ENCODE data around the gene MRTFA. TPM values are rescaled to one million over a fixed set of nuclear protein-coding genes. Genes with fewer than 3 reads are reported as not detected.
"Not testable (repeated sequence)": the region's sequence is repeated elsewhere in the genome, so short reads cannot be mapped to it uniquely, and the experiment has no call there.

Gene MRTFA
- total RNA-seq, 6 experiments from 2014 or later: 9.3 to 20.6 (median 16.3) TPM

GRCh38 chr22:40507491-40507890 lies 129.0 kb downstream of the MRTFA start:
- Histone ChIP-seq H3K36me3 (no peaks in the 10 kb centered on the region), H3K27me3 (no peaks in the 10 kb centered on the region), H3K4me3 (no peak overlapping the region), H3K4me1 (peaks cover 0 to 30% (median 14%) of the 10 kb centered on the region in 4 donors), H3K27ac (no peak overlapping the region), H3K9me3 (no peaks in the 10 kb centered on the region)
- intact Hi-C loops (cut with DNase I): no loop called here
- DNase-seq (no peak), ATAC-seq (no peak)
- WGBS (ENCODE audit: insufficient coverage, low coverage, low lambda C conversion rate, missing lambda C conversion rate): 97% methylated on average over 6 of the region's 6 CpGs
- no peak for TF ChIP-seq CTCF (IDR thresholded peaks at IDR 0.05)
- TF ChIP-seq POLR2A (IDR thresholded peaks at IDR 0.05): no peak

DNA sequence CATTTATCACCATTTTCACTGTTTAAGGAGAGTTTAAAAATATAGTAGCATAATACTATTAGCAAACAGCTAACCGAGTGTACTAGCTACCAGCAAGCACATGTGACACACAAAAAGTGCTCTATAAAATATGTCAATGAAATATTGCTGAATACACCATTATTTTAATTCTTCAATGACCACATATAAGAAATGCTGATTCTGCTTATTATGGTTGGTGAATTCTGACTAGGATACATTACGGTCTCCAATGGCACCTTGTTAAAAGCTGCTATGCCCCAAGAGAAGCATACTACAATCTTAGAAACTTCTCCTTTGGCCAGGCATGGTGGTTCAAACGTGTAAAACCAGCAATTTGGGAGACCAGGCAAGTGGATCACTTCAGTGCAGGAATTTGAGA lies 129.8 kb downstream of the MRTFA start:
- Histone ChIP-seq H3K9me3 (no peaks in the 10 kb centered on the region), H3K27me3 (no peaks in the 10 kb centered on the region), H3K4me1 (peaks cover 0 to 30% (median 14%) of the 10 kb centered on the region in 4 donors), H3K4me3 (no peak overlapping the region), H3K36me3 (no peaks in the 10 kb centered on the region), H3K27ac (no peak overlapping the region)
- 92% methylated on average over 2 of the region's 3 CpGs for WGBS (ENCODE audit: insufficient coverage, low coverage, low lambda C conversion rate, missing lambda C conversion rate)
- TF ChIP-seq POLR2A (IDR thresholded peaks at IDR 0.05) (no peak), CTCF (IDR thresholded peaks at IDR 0.05) (no peak)
- intact Hi-C loops (cut with DNase I): no loop called here
- ATAC-seq (no peak), DNase-seq (no peak)

DNA sequence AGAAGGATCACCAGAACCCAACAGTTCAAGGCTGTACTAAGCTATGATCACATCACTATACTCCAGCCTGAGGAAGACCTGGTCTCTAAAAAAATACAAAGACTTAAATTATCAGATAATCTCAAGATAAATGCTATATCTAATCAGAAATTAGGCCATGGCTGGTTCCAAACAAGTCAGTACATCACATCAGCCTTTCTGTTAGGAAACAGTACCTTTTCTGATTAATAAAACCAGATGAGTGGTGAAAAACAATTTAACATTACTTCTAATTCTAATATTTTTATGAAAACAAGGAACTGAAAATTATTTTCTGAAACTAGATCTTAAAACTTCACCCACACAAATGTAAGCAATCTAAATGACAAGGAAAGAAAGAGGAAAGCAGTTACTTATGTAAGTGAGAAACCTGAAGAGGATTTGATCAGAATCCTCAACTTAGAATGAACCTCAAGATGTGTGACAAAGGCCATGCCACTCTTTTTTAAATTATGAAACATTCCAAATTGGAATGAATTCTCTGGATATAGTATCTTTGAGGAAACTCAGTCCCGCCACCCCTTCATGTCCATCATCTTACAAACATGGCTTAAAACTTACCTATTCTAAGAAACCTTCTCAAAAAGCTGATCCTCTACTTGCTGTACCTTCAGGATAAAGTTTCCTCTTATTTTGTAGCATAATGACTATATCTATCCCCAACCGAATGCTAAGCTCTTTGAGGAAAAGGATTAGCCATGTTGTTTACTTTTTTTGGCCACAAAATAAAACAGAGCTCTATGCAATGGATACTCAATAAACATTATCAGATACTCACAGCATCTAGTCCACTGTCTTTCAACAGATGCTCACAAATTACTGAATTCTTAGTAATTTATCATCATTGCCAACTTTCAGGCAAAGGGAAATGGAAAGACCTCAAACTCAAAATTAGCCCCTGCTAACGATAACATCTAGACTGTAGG lies 132.0 kb downstream of the MRTFA start:
- Histone ChIP-seq H3K4me1 (peaks cover 0 to 17% (median 8%) of the 10 kb centered on the region in 4 donors), H3K4me3 (no peak overlapping the region), H3K9me3 (no peaks in the 10 kb centered on the region), H3K27ac (no peak overlapping the region), H3K27me3 (no peaks in the 10 kb centered on the region), H3K36me3 (no peaks in the 10 kb centered on the region)
- 61% methylated on average over 3 of the region's 3 CpGs for WGBS (ENCODE audit: insufficient coverage, low coverage, low lambda C conversion rate, missing lambda C conversion rate)
- no peak for ATAC-seq
- TF ChIP-seq POLR2A (IDR thresholded peaks at IDR 0.05): no peak
- TF ChIP-seq CTCF (IDR thresholded peaks at IDR 0.05): no peak
- intact Hi-C loops (cut with DNase I): no loop called here
- DNase-seq: no peak

GRCh38 chr22:40502919-40503318 lies 133.6 kb downstream of the MRTFA start:
- H3K4me1 ChIP-seq: peaks cover 0 to 17% (median 8%) of the 10 kb centered on the region in 4 donors
- no peaks in the 10 kb centered on the region for H3K36me3 ChIP-seq
- DNase-seq (no peak), ATAC-seq (no peak)
- H3K27me3 ChIP-seq: no peaks in the 10 kb centered on the region
- no peaks in the 10 kb centered on the region for H3K9me3 ChIP-seq
- H3K4me3 ChIP-seq: no peak overlapping the region
- intact Hi-C loops (cut with DNase I): no loop called here
- TF ChIP-seq CTCF (IDR thresholded peaks at IDR 0.05) (no peak), POLR2A (IDR thresholded peaks at IDR 0.05) (no peak)
- 83% methylated on average over 1 of the region's 1 CpG for WGBS (ENCODE audit: insufficient coverage, low coverage, low lambda C conversion rate, missing lambda C conversion rate)
- no peak overlapping the region for H3K27ac ChIP-seq

DNA sequence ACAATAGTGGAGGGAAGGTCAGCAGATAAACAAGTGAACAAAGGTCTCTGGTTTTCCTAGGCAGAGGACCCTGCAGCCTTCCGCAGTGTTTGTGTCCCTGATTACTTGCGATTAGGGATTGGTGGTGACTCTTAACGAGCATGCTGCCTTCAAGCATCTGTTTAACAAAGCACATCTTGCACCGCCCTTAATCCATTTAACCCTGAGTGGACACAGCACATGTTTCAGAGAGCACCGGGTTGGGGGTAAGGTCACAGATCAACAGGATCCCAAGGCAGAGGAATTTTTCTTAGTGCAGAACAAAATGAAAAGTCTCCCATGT lies 136.1 kb downstream of the MRTFA start:
- H3K4me1 ChIP-seq: peaks cover 0 to 17% (median 8%) of the 10 kb centered on the region in 4 donors
- H3K36me3 ChIP-seq; ATAC-seq; H3K9me3 ChIP-seq; H3K27ac ChIP-seq; DNase-seq; H3K4me3 ChIP-seq; H3K27me3 ChIP-seq; intact Hi-C loops (cut with DNase I): not testable (repeated sequence)
- WGBS (ENCODE audit: insufficient coverage, low coverage, low lambda C conversion rate, missing lambda C conversion rate): 43% methylated on average over 3 of the region's 5 CpGs

Measured in right lobe of liver (tissue), 6 donors.